GM20000 (cell line): ENCODE results near the gene TMEM86A.

Experiments used
- DNase-seq: peaks from one replicate; pipeline ENCODE4 v3.0.0; 2012; ENCODE audit warnings: low spot score
- TF ChIP-seq, protein P1 (sequence below): IDR thresholded peaks from 2 replicates; pipeline ENCODE4 v1.5.1; 2012; ENCODE audit warnings: mild to moderate bottlenecking, control low read depth; ENCODE audit errors: extremely low read depth, missing control alignments

TMEM86A gene

DNA sequence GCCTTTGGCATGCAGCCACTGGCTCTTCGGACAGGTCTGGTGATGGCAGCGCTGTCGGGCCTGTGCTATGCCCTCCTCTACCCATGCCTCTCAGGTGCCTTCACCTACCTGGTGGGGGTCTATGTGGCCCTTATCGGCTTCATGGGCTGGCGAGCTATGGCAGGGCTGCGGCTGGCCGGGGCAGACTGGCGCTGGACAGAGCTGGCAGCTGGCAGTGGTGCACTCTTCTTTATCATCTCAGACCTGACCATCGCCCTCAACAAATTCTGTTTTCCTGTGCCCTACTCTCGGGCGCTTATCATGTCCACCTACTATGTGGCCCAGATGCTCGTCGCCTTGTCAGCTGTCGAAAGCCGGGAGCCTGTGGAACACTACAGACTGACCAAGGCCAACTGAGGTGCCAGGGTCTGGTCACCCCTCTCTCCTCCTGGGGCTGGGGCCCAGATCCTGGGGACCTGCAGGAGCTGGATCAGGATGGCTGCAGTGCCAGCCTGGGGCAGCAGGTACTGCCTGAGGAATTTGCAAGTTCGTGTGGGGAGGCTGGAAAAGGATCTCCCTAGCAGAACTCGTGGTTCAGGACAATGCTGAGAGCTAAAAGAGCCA lies 3.1 kb downstream of the TMEM86A start:
- TF ChIP-seq, protein P1, sequence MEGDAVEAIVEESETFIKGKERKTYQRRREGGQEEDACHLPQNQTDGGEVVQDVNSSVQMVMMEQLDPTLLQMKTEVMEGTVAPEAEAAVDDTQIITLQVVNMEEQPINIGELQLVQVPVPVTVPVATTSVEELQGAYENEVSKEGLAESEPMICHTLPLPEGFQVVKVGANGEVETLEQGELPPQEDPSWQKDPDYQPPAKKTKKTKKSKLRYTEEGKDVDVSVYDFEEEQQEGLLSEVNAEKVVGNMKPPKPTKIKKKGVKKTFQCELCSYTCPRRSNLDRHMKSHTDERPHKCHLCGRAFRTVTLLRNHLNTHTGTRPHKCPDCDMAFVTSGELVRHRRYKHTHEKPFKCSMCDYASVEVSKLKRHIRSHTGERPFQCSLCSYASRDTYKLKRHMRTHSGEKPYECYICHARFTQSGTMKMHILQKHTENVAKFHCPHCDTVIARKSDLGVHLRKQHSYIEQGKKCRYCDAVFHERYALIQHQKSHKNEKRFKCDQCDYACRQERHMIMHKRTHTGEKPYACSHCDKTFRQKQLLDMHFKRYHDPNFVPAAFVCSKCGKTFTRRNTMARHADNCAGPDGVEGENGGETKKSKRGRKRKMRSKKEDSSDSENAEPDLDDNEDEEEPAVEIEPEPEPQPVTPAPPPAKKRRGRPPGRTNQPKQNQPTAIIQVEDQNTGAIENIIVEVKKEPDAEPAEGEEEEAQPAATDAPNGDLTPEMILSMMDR, result no peak
- no peak for DNase-seq

DNA sequence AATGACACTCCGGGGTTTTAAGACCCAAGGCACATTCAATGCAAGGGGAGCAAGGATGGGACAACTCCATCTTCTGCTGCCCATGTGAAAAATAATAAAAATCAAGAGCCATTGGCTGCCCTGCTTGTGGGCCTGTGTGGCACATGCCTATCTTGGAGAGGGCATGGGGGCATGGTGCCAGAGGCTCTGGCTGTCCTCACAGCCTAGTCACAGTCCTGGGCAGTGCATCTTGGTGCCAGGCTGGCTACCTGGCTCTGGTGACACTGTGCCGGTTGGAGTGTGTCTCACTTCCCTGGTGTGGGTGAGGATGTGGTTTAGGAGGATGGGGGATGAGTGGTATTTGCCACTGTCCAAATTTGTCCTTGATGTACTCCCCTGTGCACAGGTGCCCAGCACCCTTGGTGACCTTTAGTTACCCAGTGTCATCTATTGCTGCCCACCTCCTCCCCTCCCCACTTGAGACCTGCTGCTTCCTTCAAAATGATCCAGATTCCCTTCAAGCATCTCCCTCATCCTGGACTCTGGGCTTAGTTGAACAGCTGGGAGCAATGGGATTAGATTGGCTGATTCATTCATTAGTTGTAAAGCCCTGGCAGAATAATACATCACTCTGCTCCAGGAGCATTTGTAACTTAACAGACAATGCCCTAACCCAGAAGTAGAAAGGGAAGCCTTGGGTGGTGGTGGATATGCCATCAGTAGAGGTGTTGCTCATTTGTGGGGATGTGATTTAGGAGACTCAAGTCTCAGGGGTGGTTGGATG lies 4.6 kb downstream of the TMEM86A start:
- TF ChIP-seq, protein P1, result no peak
- no peak for DNase-seq

DNA sequence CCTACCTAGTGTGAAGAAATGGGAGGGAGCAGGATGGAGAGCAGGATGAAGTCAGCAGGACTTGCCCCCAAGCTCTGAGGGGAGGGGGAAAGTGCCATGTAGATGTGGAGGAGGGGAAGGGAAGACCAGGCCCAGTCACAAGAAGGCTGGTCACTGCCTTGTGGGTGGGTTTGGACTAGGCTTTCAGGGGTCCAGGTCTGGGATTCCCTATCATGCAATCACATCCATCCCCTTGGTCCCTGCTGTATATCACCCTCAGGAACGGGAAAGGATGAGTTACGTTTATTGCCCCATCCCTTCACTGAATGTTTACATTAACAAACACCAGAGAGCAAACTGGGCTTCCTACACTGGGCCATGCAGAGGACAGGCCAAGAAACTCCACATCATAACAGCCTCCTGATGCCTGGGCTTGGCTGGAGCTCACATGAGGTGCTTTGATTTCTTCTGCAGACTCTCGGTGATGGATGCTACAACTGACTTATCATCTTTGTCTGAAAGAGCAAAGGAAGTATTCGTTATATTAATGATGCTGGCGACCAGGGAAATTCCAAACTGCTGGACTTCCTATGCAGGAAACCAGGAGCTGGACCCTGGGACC lies 5.6 kb downstream of the TMEM86A start:
- TF ChIP-seq, protein P1, result no peak

DNA sequence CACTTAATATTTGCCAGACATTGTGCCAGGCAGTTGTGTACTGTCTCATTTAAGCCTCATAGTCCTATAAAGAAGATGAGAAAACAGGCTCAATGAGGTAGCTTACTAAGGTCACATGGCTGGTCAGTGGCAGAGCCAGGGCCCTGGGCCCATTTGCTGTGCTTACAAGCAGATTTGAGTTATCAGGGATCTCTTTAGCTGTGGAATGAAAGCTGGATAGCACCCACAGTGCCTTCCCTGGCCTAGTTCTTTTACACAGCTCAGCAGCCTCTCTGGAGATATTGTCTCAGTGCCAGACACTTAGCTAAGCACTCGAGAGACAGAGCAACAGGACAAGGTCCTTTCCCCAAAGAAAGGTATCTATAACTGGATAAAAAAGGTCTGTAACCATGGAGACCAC lies 6.1 kb downstream of the TMEM86A start:
- no peak for DNase-seq
- TF ChIP-seq, protein P1, result no peak

More for the DNA sequence above, 5.6 kb downstream of the TMEM86A start:
- no peak for DNase-seq

DNA sequence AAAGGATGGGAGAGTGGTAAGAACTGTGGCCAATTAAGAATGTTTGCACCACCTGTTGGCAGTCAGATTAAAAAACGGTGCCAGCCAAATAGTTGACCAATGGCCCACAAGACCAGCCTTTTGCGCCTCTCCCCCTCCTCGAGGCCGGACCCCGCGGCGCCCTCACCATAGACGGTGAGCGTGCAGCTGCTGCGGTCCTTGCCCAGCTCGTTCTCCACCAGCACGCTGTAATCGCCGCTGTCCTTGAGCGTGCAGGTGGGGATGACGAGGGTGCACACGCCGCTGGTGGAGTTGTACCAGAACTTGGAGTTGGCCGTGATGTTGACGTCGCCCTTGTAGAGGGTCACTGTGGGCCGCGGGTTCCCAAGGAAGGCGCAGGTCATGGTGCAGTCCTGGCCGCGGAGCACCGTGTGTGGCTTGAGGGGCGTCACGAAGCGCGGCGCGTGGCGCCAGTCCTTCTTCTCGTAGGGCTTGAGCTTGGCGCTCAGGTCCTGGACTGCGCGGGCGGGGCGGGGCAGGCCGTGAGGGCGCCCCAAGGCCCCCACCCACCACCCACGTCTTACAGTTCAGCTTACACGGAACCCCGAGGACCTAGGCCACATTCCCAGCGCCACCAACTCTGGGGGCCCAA lies 7.2 kb downstream of the TMEM86A start:
- no peak for DNase-seq
- TF ChIP-seq, protein P1, result no peak

DNA sequence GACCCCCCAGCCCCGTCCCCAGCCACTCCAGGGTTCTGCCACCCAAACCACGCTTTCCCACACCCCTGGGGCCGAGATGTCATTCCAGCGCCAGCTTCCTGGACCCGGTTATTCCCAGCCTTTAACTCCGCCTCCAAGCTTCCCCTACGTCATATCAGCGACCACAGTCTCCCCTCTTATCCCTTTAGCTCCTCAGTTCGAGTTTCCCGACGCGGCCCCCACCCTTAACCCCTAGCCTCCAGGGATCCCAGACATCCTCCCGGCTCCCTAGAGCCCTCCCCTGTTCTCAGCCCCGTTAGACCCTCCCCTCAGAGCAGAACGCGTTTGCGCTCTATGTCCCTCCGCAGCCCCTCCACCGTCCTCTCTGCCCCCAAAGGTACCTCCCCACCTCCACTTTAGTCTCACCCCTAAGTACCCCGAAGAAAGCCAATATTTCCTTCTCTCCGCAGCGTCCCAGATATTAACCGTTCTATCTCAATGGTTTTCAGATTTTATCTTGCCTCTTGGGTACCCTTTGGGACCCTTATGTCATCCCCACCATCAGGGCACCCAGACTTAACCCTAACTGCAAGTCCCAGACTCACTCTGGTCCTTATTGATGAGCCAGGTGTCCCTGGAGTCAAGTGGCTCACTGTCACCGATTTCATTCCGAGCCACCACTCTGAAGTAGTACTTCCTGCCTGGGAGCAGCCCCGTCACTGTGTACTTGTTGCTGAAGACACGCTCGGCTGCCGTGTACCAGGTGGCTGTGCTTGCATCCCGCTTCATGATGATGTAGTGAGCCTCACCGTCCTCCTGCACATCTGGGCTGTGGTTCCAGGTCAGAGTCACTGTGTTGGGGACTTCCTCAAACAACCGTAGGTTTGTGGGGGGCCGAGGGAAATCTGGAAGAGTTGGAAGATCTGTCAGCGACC lies 8.0 kb downstream of the TMEM86A start:
- TF ChIP-seq, protein P1, result no peak
- DNase-seq, result peak; percentile 73
